GM19438 (cell line): Measurements from ENCODE around the gene MPIG6B.

Experiments used
- ATAC-seq: cut with Tn5 transposase; IDR thresholded peaks from one replicate; pipeline ENCODE4 v1.9.1; 2021; ENCODE audit warnings: low read depth; ENCODE audit not compliant: unreplicated experiment

The MPIG6B gene

DNA sequence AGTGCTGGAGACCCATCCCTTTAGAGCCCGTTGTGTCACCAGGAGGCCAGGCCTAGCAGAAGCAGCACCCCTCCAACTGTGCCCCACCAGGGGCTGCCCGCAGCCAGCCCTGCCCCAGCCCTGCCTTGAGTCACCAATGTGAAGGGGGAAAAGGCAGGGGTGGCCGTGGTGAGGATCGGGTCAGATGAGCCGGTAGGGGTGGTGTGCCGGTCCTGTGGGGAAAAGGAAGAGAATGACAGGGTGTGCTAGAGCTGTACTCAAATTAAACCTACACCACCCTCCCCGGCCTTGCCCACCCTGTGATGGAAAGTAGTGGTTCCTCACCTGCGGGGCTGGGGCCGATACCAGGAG lies 42.4 kb downstream of the MPIG6B start:
- no peak for ATAC-seq

DNA sequence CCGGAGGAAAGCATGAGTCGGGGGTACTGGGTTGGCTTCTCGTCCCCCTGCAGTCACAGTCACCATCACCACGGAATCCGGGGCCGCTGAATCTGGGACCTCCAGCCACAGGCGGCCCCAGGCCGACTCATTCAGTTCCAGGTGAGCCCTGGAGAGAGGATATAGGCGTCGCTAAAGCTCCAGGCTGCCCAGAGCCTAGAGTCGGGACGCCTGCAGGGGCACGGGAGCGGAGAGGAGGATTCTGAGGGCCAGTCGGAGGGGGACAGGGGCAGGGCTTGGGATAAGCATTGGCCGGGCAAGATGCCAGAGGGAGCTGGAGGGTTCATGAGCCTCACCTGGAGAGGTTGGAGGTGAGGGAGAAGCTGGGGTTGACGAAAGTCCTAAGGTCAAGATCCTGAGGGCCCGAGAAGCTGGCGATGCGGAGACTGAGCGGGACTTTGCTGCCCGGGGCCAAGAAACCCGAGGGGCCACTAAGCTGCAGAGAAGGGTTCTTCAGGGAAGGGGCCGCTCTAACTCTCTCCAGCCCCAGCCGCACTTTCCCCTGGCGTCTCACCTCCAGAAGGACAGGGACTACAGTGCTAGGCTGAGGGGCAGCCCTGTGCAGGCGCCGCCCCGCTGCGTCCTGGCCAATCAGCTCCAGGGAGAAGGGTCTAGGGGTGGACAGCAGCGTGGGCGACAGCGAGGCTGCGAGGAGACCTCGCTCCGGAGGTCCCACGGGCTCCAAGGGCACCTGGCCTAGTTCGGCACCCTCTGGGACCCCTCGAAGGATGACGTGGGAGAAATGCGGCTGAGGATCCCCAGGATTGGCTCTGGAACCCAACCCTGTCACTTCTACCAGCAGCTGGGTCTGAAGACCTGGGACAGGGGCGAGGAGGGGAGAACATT lies 43.0 kb downstream of the MPIG6B start:
- no peak for ATAC-seq

DNA sequence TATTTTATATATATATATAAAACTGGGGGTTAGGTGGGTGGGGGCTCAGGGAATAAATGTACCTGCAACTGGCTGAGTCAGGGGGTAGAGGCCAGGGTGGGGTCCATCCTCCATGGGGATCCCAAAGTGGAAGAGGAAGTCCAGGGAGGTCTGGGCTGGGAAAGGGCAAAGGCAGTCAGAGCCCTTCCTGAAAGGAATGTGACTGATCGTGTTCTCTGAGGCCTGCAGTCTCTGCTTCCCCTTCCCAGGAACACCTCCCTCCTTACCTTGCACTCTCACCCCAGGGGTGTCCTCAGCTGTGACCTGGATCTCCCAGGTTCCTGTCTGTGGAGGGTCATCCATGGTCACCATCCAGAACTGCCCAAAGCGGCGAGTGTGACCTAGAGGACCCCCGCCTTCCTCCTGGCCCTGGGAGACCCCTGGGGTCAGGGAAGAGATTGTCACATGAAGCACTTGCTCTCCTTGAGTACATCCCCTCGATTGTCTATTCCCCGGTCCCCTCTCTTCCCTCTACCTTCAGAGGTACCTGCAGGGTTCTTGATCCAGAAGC lies 44.0 kb downstream of the MPIG6B start:
- no peak for ATAC-seq

DNA sequence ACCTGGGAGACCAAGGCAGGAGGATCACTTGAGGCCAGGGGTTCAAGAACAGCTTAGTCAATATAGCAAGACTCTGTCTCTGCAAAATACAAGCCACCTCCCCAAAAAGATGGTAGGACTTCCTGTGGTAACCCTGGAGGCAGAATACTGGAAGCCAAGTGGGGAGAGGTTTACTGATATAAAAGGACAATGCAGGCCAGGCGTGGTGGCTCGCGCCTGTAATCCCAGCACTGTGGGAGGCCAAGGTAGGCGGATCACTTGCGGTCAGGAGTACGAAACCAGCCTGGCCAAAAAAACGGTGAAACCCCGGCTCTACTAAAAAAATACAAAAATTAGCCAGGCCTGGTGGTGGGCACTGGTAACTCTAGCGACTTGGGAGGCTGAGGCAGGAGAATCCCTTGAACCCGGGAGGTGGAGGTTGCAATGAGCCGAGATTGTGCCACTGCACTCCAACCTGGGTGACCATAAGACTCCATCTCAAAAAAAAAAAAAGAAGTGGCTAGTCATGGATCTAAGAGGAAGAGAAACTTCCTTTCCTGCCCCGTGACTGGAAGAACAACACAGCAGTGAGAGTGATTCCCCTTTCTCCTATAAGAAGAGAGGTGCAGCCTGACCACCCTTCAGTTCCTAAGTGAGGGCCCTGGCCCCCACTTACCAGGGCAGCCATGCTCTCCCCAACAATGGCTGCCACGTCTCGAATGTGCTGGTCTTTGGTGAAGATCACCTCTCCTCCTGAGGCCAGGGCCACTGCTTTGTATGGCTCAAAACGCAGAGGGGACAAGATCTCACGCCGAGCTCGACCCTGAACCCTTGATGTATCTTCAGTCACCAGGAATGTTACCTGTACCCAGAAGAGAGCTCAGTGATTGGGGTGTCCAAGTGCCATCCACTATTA lies 45.4 kb downstream of the MPIG6B start:
- ATAC-seq: no peak

DNA sequence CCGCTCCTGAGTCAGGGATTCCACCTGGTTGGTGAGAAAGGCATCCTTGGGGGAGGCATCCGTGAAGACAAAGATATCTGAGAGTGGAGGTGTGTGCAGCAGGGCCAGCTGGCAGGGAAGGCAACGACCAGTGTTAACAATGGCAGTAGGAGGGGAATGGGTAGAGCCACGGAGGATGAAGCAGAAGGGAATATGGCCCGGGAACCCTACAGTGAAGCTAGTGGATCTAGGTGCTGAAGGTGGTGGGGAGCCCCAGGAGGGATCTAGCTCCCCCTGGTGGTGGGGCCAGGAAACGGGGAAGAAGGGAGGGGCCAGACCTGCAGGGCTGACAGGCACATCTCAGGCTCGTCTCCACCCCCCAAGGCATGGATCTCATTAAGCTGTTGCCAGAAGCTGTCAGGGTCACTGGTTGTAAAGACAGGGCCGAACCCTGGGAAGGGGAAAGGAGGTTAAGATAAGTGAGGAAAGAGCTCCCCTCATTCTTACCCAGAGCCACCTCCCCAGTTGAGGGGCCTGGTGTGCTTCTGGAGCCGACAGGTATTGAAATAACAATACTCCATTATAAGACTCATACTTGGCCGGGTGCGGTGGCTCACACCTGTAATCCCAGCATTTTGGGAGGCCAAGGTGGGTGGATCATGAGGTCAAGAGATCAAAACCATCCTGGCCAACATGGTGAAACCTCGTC lies 46.7 kb downstream of the MPIG6B start:
- no peak for ATAC-seq

DNA sequence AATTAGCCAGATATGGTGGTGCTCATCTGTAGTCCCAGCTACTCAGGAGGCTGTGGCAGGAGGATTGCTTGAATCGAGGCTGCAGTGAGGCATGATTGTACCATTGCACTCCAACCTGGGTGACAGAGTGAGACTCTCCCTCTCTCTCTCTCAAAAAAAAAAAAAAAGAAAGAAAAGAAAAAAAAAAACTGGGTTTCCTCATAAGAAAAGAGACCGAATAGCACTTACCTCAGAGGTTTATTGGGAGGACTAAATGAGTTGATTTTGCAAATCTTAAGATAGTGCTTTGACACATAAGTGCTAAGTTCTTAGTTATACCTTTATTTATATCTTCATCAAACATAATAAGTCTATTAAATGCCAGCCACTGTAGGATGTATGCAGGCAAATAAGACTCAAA lies 47.7 kb downstream of the MPIG6B start:
- no peak for ATAC-seq

DNA sequence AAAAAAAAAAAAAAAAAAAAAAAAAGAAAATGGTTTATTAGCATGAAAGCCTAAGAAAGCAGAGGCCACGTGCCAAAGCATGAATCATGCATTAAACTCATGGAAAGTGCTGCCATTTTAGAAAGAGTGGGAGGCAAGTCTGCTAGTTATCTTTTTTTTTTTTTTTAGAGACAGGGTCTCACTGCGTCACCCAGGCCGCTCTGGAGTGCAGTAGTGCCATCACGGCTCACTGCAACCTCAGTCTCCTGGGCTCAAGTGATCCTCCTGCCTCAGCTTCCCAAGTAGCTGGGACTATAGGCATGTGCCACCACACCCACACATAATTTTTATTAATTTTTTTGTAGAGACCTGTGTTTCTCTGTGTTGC lies 48.8 kb downstream of the MPIG6B start:
- ATAC-seq: no peak

DNA sequence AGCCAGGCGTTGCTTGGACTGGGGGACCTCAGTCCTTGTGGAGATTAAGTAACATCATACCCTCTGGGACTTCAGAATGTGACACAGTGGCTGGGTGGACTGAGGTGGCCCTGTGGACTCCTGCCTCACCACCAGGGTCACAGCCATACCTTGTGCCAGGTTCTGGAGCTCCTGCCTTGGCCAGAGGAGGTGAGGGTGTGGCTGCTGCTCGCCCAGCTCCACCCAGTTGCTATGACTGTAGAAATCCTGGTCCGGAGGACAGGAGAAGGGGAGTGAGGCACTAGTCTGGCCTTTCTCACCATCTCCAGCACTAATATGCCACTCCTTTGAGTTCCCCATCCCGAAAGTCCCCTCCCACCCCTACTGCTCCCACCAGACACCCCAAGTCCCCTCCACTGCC lies 52.0 kb downstream of the MPIG6B start:
- ATAC-seq: no peak

DNA sequence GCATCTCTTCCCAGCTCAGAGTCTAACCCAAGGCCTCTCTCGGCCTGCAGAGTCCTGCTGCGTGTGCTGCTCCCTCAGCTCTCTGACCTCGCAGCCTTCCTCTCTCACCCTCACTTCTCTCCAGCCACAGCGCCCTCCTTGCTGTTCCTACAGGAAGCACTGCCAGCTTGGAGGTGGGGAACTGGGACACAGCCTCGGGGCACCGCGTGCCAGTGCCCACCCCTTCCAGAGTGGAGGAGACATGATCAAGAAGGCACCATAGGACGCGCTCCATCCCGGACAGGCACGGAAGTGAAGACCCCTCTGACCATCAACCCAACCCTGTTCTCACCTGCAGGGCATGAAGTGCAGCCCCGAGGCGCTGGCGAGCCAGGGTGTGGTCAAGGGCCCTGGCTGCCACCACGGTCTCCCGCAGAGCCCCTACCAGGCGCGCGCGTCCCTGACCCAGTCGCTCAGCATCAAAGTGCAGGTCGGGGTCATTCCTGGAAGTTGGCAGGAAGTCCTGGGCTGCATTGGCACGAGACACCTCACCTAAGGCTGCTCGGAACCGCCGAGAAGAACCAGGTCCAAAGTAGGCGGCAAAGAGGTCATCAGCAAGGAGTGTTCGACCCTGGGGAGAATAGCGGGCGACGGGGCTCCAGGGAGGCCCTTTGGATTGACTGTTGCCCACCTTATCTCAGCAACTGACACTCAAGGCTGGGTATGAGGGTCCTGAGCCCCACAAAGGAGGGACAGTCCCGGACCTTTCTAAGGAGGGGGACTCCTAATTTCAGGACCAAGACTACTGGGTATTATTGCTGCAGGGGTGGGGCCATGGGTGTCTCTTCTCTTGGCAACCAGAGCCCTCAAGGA lies 52.7 kb downstream of the MPIG6B start:
- ATAC-seq: no peak
